CD4-positive, CD25-positive, alpha-beta regulatory T cell (primary cell): ENCODE data around the gene SDF2. TPM values are rescaled to one million over a fixed set of nuclear protein-coding genes. Genes with fewer than 3 reads are reported as not detected.
"Not testable (repeated sequence)": the region's sequence is repeated elsewhere in the genome, so short reads cannot be mapped to it uniquely, and the experiment has no call there.

Source experiments
- ATAC-seq, 2 donors: fragments of 150-1000 bp; cut with Tn5 transposase; one replicate each; pipeline ENCODE4 v1.10.0; 2021; ENCODE audit warnings: low read depth in 2 of 2, moderate number of reproducible peaks in 2 of 2, moderate library complexity in 1 of 2
- DNase-seq, 3 donors: peaks; one replicate each; pipeline versions ENCODE4 v3.0.0 to v3.0.0-alpha.2; 2012 to 2022; ENCODE audit warnings: mixed read lengths in 1 of 3
- H3K27ac ChIP-seq: one replicate; pipeline ENCODE4 v1.7.0; 2013; ENCODE audit warnings: mild to moderate bottlenecking, low read length; ENCODE audit not compliant: insufficient read depth, poor library complexity, severe bottlenecking
- H3K27me3 ChIP-seq: one replicate; pipeline ENCODE4 v1.7.0; 2013; ENCODE audit warnings: low read length; ENCODE audit not compliant: control insufficient read depth, insufficient read depth
- H3K36me3 ChIP-seq: one replicate; pipeline ENCODE4 v1.7.0; 2013; ENCODE audit warnings: mild to moderate bottlenecking, low read length, moderate library complexity; ENCODE audit not compliant: control insufficient read depth, insufficient read depth
- H3K4me1 ChIP-seq: 2 replicates; pipeline ENCODE4 v1.7.0; 2013; ENCODE audit warnings: mild to moderate bottlenecking, low read length; ENCODE audit not compliant: insufficient read depth, control insufficient read depth, poor library complexity, severe bottlenecking
- H3K4me3 ChIP-seq: one replicate; pipeline ENCODE4 v1.7.0; 2013; ENCODE audit warnings: low read depth, mild to moderate bottlenecking, low read length, moderate library complexity
- H3K9me3 ChIP-seq, 2 experiments: 1 replicate in 1 of 2; 2 replicates in 1 of 2; pipeline ENCODE4 v1.7.0; 2013; ENCODE audit warnings: low read length in 2 of 2, mild to moderate bottlenecking in 1 of 2, moderate library complexity in 1 of 2; ENCODE audit not compliant: control insufficient read depth in 2 of 2
- H3K27ac Mint-ChIP-seq, 3 donors: one replicate each; pipeline ENCODE4 v1.8.0; 2020 to 2022; ENCODE audit warnings: mild to moderate bottlenecking in 3 of 3, mixed read lengths in 3 of 3, moderate library complexity in 2 of 3
- H3K27me3 Mint-ChIP-seq: one replicate; pipeline ENCODE4 v1.8.0; 2022; ENCODE audit warnings: mild to moderate bottlenecking, mixed read lengths
- H3K36me3 Mint-ChIP-seq: one replicate; pipeline ENCODE4 v1.8.0; 2020; ENCODE audit warnings: mixed read lengths
- H3K4me1 Mint-ChIP-seq, 4 donors: one replicate each; pipeline ENCODE4 v1.8.0; 2020 to 2022; ENCODE audit warnings: mixed read lengths in 4 of 4, mild to moderate bottlenecking in 1 of 4
- H3K4me3 Mint-ChIP-seq, 4 donors: one replicate each; pipeline ENCODE4 v1.8.0; 2020 to 2022; ENCODE audit warnings: mild to moderate bottlenecking in 4 of 4, mixed read lengths in 4 of 4, moderate library complexity in 3 of 4
- H3K9me3 Mint-ChIP-seq, 7 donors: one replicate each; pipeline ENCODE4 v1.8.0; 2020 to 2022; ENCODE audit warnings: mixed read lengths in 7 of 7, mild to moderate bottlenecking in 3 of 7, moderate library complexity in 2 of 7
- polyA plus RNA-seq, 4 donors: library from polyadenylated mRNA; unstranded; fragments of 300-500 nt; fragmentation: Illumina TruSeq; gene quantifications; one replicate each; pipeline ENCODE4 v1.2.3, GENCODE V29; 2021
- total RNA-seq: library from RNA; stranded (reverse); gene quantifications from one replicate; pipeline ENCODE4 v1.2.3, GENCODE V29; 2022

SDF2 gene
- total and polyA plus RNA-seq, 5 donors from 2014 or later: 41.9 to 121 (median 107) TPM

- H3K27me3 Mint-ChIP-seq, H3K9me3 Mint-ChIP-seq, H3K36me3 Mint-ChIP-seq, H3K27ac ChIP-seq, H3K27me3 ChIP-seq, ATAC-seq, H3K4me3 ChIP-seq, H3K9me3 ChIP-seq, H3K4me3 Mint-ChIP-seq, H3K27ac Mint-ChIP-seq, DNase-seq: not testable (repeated sequence)
- H3K4me1 Mint-ChIP-seq: peaks cover 9 to 56% (median 40%) of the 10 kb centered on the region in 4 donors
- H3K4me1 ChIP-seq: peaks cover 27% of the 10 kb centered on the region
- peaks cover 22% of the 10 kb centered on the region for H3K36me3 ChIP-seq
These were observed 3.4 kb downstream of the SDF2 start for GRCh38 chr17:28658342-28658741.

- Histone ChIP-seq H3K9me3 (no peaks in the 10 kb centered on the region), H3K36me3 (peaks cover 27% of the 10 kb centered on the region), H3K4me1 (peaks cover 22% of the 10 kb centered on the region), H3K27me3 (no peaks in the 10 kb centered on the region), H3K4me3 (no peak overlapping the region), H3K27ac (no peak overlapping the region)
- Mint-ChIP-seq H3K27ac (peak overlapping the region in 1 of 3 donors; percentile 17), H3K36me3 (peaks cover 5% of the 10 kb centered on the region), H3K9me3 (no peaks in the 10 kb centered on the region), H3K4me1 (peaks cover 6 to 55% (median 36%) of the 10 kb centered on the region in 4 donors), H3K4me3 (peak overlapping the region in 1 of 4 donors; percentile 44), H3K27me3 (no peaks in the 10 kb centered on the region)
- ATAC-seq: no peak
- DNase-seq: no peak
These were observed 4.0 kb downstream of the SDF2 start for GRCh38 chr17:28657756-28658155.

- ATAC-seq (no peak), DNase-seq (no peak)
- no peaks in the 10 kb centered on the region for H3K27me3 Mint-ChIP-seq
- Histone ChIP-seq H3K4me1 (peaks cover under 1% of the 10 kb centered on the region), H3K4me3 (no peak overlapping the region), H3K36me3 (peaks cover 46% of the 10 kb centered on the region), H3K27me3 (no peaks in the 10 kb centered on the region), H3K27ac (no peak overlapping the region), H3K9me3 (no peaks in the 10 kb centered on the region)
- H3K36me3 Mint-ChIP-seq: peaks cover 9% of the 10 kb centered on the region
- peaks cover 8 to 33% (median 21%) of the 10 kb centered on the region in 4 donors for H3K4me1 Mint-ChIP-seq
- H3K4me3 Mint-ChIP-seq: peak overlapping the region in 1 of 4 donors; percentile 41
- H3K27ac Mint-ChIP-seq: peak overlapping the region in 1 of 3 donors; percentile 56
- no peaks in the 10 kb centered on the region for H3K9me3 Mint-ChIP-seq
These were observed 6.5 kb downstream of the SDF2 start for GRCh38 chr17:28655160-28655559.

GRCh38 chr17:28648698-28649097, 13.0 kb downstream of the SDF2 start:
- Histone ChIP-seq H3K36me3 (peaks cover 35% of the 10 kb centered on the region), H3K4me1 (peaks cover 29% of the 10 kb centered on the region), H3K4me3 (no peak overlapping the region), H3K27me3 (no peaks in the 10 kb centered on the region), H3K27ac (no peak overlapping the region), H3K9me3 (no peaks in the 10 kb centered on the region)
- Mint-ChIP-seq H3K36me3 (peaks cover 19% of the 10 kb centered on the region), H3K4me1 (peaks cover 26 to 38% (median 29%) of the 10 kb centered on the region in 4 donors), H3K4me3 (peak overlapping the region in 1 of 4 donors; percentile 49), H3K9me3 (no peaks in the 10 kb centered on the region), H3K27ac (peak overlapping the region in 1 of 3 donors; percentile 38), H3K27me3 (no peaks in the 10 kb centered on the region)
- ATAC-seq (no peak), DNase-seq (no peak)

GRCh38 chr17:28646039-28646754, 15.5 kb downstream of the SDF2 start:
- H3K27me3 ChIP-seq: no peaks in the 10 kb centered on the region
- Mint-ChIP-seq H3K36me3 (peaks cover 19% of the 10 kb centered on the region), H3K4me3 (peak overlapping the region; percentile 84 to 95 (median 92)), H3K4me1 (peaks cover 18 to 50% (median 34%) of the 10 kb centered on the region in 4 donors), H3K27ac (peak overlapping the region; percentile 95 to 99 (median 99)), H3K9me3 (no peaks in the 10 kb centered on the region), H3K27me3 (no peaks in the 10 kb centered on the region)
- peak overlapping the region; percentile 85 for H3K4me3 ChIP-seq
- peak overlapping the region; percentile 94 for H3K27ac ChIP-seq
- H3K9me3 ChIP-seq: no peaks in the 10 kb centered on the region
- peaks cover 41% of the 10 kb centered on the region for H3K4me1 ChIP-seq
- H3K36me3 ChIP-seq: peaks cover 30% of the 10 kb centered on the region
- no peak for ATAC-seq
- DNase-seq: peak in 1 of 3 donors; percentile 7

- no peak for DNase-seq
- H3K36me3 Mint-ChIP-seq: peaks cover 21% of the 10 kb centered on the region
- H3K9me3 ChIP-seq: no peaks in the 10 kb centered on the region
These were observed 16.1 kb downstream of the SDF2 start for GRCh38 chr17:28645576-28645939.

GRCh38 chr17:28644787-28645575, 16.7 kb downstream of the SDF2 start, which contains the start of gene BLTP2:
Gene BLTP2, minus strand, starts transcription at chr17:28645158. Its CDS starts 102 bp downstream, at chr17:28645056.
- Mint-ChIP-seq H3K27me3 (no peaks in the 10 kb centered on the region), H3K4me1 (peaks cover 17 to 55% (median 36%) of the 10 kb centered on the region in 4 donors), H3K9me3 (no peaks in the 10 kb centered on the region), H3K36me3 (peaks cover 25% of the 10 kb centered on the region), H3K4me3 (peak within 1 kb of the TSS; percentile 92 to 98 (median 93)), H3K27ac (peak within 1 kb of the TSS; percentile 95 to 99 (median 99))
- Histone ChIP-seq H3K9me3 (no peaks in the 10 kb centered on the region), H3K27ac (peak within 1 kb of the TSS; percentile 94), H3K4me3 (peak within 1 kb of the TSS; percentile 85), H3K27me3 (no peaks in the 10 kb centered on the region), H3K4me1 (peaks cover 41% of the 10 kb centered on the region), H3K36me3 (peaks cover 36% of the 10 kb centered on the region)
- DNase-seq (peak; percentile 93 to 98 (median 95)), ATAC-seq (peak; percentile 98)

More at GRCh38 chr17:28645576-28645939, 16.1 kb downstream of the SDF2 start:
- no peak for ATAC-seq
- Histone ChIP-seq H3K27ac (peak overlapping the region; percentile 94), H3K4me1 (peaks cover 41% of the 10 kb centered on the region), H3K4me3 (peak overlapping the region; percentile 85), H3K36me3 (peaks cover 31% of the 10 kb centered on the region), H3K27me3 (no peaks in the 10 kb centered on the region)
- no peaks in the 10 kb centered on the region for H3K9me3 Mint-ChIP-seq
- H3K4me3 Mint-ChIP-seq: peak overlapping the region; percentile 84 to 95 (median 92)
- H3K4me1 Mint-ChIP-seq: peaks cover 17 to 52% (median 35%) of the 10 kb centered on the region in 4 donors
- peak overlapping the region; percentile 76 to 99 (median 95) for H3K27ac Mint-ChIP-seq
- no peaks in the 10 kb centered on the region for H3K27me3 Mint-ChIP-seq
